Measurements from ENCODE around the gene MRPS9.

Gene MRPS9

GRCh38 chr2:105068387-105068786 is 30.5 kb downstream of the MRPS9 start:
- no peaks in the 10 kb centered on the region for H3K4me1 ChIP-seq
- no peaks in the 10 kb centered on the region for H3K27me3 ChIP-seq (ENCODE audit: control insufficient read depth, insufficient read depth, low read length)
- H3K36me3 ChIP-seq (ENCODE audit: control insufficient read depth, insufficient read depth, low read length), result no peaks in the 10 kb centered on the region
- peaks cover 9% of the 10 kb centered on the region for H3K79me2 ChIP-seq
- H3K4me2 ChIP-seq (ENCODE audit: low read length), result no peak overlapping the region
- TF ChIP-seq, protein P1, sequence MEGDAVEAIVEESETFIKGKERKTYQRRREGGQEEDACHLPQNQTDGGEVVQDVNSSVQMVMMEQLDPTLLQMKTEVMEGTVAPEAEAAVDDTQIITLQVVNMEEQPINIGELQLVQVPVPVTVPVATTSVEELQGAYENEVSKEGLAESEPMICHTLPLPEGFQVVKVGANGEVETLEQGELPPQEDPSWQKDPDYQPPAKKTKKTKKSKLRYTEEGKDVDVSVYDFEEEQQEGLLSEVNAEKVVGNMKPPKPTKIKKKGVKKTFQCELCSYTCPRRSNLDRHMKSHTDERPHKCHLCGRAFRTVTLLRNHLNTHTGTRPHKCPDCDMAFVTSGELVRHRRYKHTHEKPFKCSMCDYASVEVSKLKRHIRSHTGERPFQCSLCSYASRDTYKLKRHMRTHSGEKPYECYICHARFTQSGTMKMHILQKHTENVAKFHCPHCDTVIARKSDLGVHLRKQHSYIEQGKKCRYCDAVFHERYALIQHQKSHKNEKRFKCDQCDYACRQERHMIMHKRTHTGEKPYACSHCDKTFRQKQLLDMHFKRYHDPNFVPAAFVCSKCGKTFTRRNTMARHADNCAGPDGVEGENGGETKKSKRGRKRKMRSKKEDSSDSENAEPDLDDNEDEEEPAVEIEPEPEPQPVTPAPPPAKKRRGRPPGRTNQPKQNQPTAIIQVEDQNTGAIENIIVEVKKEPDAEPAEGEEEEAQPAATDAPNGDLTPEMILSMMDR (IDR thresholded peaks at IDR 0.05), result no peak
- H3K4me3 ChIP-seq (ENCODE audit: low read depth, low read length), result no peak overlapping the region
- no peak overlapping the region for H2AFZ ChIP-seq
- H3K27ac ChIP-seq, result no peak overlapping the region
- no peak overlapping the region for H3K9ac ChIP-seq
- H3K9me3 ChIP-seq (ENCODE audit: control insufficient read depth, low read length), result no peaks in the 10 kb centered on the region

GRCh38 chr2:105068875-105069274 is 31.0 kb downstream of the MRPS9 start:
- Histone ChIP-seq H3K9me3 (ENCODE audit: control insufficient read depth, low read length) (no peaks in the 10 kb centered on the region), H3K4me3 (ENCODE audit: low read depth, low read length) (no peak overlapping the region), H3K27ac (no peak overlapping the region), H2AFZ (no peak overlapping the region), H3K9ac (no peak overlapping the region), H3K4me2 (ENCODE audit: low read length) (no peak overlapping the region), H3K79me2 (peaks cover 8% of the 10 kb centered on the region), H3K36me3 (ENCODE audit: control insufficient read depth, insufficient read depth, low read length) (no peaks in the 10 kb centered on the region), H3K4me1 (no peaks in the 10 kb centered on the region), H3K27me3 (ENCODE audit: control insufficient read depth, insufficient read depth, low read length) (no peaks in the 10 kb centered on the region)
- TF ChIP-seq, protein P1 (IDR thresholded peaks at IDR 0.05), result no peak

GRCh38 chr2:105070010-105070865 is 32.4 kb downstream of the MRPS9 start:
- H3K79me2 ChIP-seq, result peaks cover 4% of the 10 kb centered on the region
- no peaks in the 10 kb centered on the region for H3K27me3 ChIP-seq (ENCODE audit: control insufficient read depth, insufficient read depth, low read length)
- no peak overlapping the region for H3K4me3 ChIP-seq (ENCODE audit: low read depth, low read length)
- H3K4me2 ChIP-seq (ENCODE audit: low read length), result no peak overlapping the region
- H3K36me3 ChIP-seq (ENCODE audit: control insufficient read depth, insufficient read depth, low read length), result no peaks in the 10 kb centered on the region
- TF ChIP-seq, protein P1 (IDR thresholded peaks at IDR 0.05), result no peak
- H2AFZ ChIP-seq, result no peak overlapping the region
- H3K9me3 ChIP-seq (ENCODE audit: control insufficient read depth, low read length), result no peaks in the 10 kb centered on the region
- H3K4me1 ChIP-seq, result no peaks in the 10 kb centered on the region
- no peak overlapping the region for H3K9ac ChIP-seq
- no peak overlapping the region for H3K27ac ChIP-seq

- Histone ChIP-seq H3K4me1 (no peaks in the 10 kb centered on the region), H2AFZ (no peak overlapping the region), H3K9ac (no peak overlapping the region), H3K36me3 (ENCODE audit: control insufficient read depth, insufficient read depth, low read length) (no peaks in the 10 kb centered on the region), H3K4me3 (ENCODE audit: low read depth, low read length) (no peak overlapping the region), H3K79me2 (peaks cover 4% of the 10 kb centered on the region), H3K27ac (no peak overlapping the region), H3K4me2 (ENCODE audit: low read length) (no peak overlapping the region), H3K27me3 (ENCODE audit: control insufficient read depth, insufficient read depth, low read length) (no peaks in the 10 kb centered on the region), H3K9me3 (ENCODE audit: control insufficient read depth, low read length) (no peaks in the 10 kb centered on the region)
- TF ChIP-seq, protein P1 (IDR thresholded peaks at IDR 0.05), result no peak
Measured at GRCh38 chr2:105071379-105071778, 33.5 kb downstream of the MRPS9 start.

GRCh38 chr2:105072039-105072438 is 34.2 kb downstream of the MRPS9 start:
- Histone ChIP-seq H3K27me3 (ENCODE audit: control insufficient read depth, insufficient read depth, low read length) (no peaks in the 10 kb centered on the region), H3K9me3 (ENCODE audit: control insufficient read depth, low read length) (no peaks in the 10 kb centered on the region), H3K79me2 (peaks cover 4% of the 10 kb centered on the region), H3K4me1 (no peaks in the 10 kb centered on the region), H3K27ac (no peak overlapping the region), H3K4me3 (ENCODE audit: low read depth, low read length) (no peak overlapping the region), H3K9ac (no peak overlapping the region), H3K4me2 (ENCODE audit: low read length) (no peak overlapping the region), H3K36me3 (ENCODE audit: control insufficient read depth, insufficient read depth, low read length) (no peaks in the 10 kb centered on the region), H2AFZ (no peak overlapping the region)
- TF ChIP-seq, protein P1 (IDR thresholded peaks at IDR 0.05), result no peak
